Stimulated activated CD8-positive, alpha-beta memory T cell treated with anti-CD3 and anti-CD28 coated beads, Interleukin-15, amount 100 ng/mL, for 4 hours (primary cell): Measurements from ENCODE around the gene MED25.

Source experiments
- DNase-seq, 2 donors: peaks; one replicate each; pipeline ENCODE4 v3.0.0-alpha.2; 2020; ENCODE audit warnings: low read depth in 2 of 2

Gene MED25

DNA sequence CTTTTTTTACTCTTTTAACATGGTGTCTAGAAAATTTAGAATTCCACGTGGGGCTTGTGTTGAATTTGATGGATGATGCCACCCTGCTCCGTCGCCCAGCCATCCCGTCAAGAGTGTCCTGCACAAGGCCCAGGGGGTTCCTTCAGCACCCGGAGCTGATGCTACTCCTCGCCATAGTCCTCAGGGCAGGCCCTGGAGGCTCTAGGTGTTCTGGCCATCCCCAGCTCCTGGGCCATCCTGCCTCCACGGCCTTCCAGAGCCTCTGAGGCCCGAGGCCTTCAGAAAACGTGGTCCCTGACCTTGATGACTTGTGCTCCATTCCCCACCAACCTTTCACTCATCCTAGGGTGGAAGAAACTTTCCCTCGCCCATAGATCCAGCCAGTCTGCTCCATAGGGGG, 55.7 kb downstream of the MED25 start:
- DNase-seq: no peak

DNA sequence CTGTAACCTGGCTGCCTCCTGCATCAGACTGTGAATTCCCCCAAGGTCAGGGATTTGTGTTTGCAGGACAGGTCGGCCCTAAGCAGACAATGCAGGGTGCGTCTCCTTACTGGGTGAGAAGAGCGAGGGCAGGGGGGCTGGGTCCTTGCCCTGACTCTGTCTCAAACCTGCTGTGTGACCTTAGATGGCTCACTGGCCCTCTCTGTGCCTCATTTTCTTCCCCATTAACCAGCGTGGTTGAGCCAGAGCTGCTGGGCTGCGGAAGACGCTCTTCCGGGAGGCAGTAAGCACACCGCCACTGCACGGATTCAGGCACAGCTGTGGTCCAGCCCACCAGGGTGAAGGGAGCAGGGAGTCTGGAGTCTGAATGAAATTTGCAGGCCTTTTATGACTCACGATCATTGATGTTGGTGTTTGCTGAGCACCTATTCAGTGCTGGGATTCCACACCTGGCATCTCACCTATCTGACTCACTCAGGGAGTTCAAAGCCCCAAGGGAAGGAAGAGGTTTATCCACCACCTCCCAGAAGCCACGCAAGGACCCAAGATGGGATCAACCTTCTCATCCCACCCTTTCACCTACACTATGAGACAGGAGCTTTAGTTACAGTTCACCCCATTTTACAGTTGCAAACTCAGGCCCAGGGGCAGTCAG, 56.5 kb downstream of the MED25 start:
- no peak for DNase-seq

- DNase-seq: no peak
These were observed 57.1 kb downstream of the MED25 start for GRCh38 chr19:49875177-49875576.

GRCh38 chr19:49875857-49876421, 57.9 kb downstream of the MED25 start:
- peak in 1 of 2 donors; percentile 44 for DNase-seq

GRCh38 chr19:49876422-49877019, 58.4 kb downstream of the MED25 start:
- peak; percentile 95 for DNase-seq

DNA sequence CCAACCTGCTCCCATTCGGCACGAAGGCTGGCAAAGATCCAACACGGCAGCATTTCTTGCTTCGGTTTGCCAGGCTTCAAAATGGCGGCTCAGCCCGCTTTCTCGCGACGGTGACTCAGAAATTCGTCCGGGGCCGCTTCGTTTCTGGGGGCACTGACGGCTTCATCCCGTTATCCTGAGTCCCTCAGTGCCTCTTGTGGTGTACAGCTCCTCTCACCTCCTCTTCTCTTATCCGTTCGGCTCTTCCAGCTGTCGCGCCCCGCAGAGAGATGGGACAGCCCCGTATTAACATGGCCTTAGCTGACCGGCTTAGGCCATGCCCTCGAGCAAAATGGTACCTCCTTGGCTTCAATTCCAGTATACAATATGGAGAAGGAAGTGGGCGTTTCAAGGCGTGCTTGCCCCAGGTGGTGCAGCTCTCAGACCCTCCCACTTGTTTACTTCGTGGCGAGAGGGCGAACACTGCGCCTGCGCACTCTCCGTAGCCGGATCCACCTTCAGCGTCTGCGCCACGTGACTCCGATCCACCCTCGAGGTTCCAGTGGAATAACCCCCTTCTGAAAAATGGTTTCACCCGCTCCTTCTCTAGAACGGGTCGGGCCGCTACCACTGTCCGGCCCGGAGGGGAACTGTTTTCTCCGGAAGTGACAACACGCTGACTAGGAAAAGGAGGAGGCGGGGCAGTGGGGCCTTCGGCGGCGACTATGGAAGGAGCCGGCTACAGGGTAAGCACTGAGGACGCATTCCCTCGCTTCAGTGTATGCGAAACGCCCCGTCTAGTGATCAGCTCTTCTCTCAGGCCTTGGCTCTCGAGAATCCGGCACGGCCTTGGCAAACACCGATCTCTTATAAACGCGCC, 59.2 kb downstream of the MED25 start, which contains the start of the genes AKT1S1 and TBC1D17:
Gene AKT1S1, minus strand, starts transcription at position 336 of the 859 bp plus-strand sequence. CDS start 4,060 bp downstream, outside the sequence.
Gene TBC1D17, plus strand, starts transcription at position 683 of the 859 bp plus-strand sequence. Its CDS starts 22 bp downstream, at position 705.
- DNase-seq: peak; percentile 97 to 98

DNA sequence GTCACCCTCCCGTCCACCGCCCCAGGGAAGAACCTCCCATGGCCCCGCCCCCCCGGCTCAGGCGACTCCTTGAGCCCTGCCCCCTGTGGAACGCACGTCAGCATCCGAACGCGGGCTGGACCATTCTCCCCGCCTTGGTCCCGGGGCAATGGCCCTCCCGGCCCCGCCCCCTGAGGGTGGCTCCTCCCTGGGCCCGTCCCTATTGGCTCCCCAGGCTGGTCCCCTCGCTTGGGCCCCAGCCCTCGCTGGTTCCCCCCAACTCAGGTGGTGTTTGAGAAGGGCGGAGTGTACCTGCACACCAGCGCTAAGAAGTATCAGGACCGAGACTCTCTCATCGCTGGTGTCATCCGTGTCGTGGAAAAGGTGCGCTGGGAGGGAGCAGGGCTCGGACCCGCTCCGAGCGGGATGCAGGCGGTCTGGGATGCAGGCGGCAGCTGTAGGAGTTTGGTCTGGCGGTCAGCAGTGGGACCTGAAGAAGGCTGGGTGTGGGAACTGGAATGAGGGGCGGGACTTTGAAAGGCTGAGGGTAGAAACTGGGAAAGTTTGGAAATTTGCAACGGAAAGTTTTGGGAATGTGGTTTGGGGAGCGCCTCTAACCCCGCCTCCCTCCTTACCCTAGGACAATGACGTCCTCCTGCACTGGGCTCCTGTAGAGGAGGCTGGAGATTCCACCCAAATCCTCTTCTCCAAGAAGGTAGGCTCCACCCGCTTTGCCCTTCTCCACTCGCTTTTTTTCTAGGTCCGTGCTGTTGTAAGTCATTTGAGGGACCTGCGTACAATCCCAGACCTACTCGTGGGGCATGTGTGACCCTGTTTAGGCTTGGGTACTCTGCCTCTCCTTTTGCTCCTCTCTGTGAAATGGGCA, 60.0 kb downstream of the MED25 start:
- DNase-seq: peak; percentile 95

- no peak for DNase-seq
These were observed 60.6 kb downstream of the MED25 start for GRCh38 chr19:49878744-49879070.

DNA sequence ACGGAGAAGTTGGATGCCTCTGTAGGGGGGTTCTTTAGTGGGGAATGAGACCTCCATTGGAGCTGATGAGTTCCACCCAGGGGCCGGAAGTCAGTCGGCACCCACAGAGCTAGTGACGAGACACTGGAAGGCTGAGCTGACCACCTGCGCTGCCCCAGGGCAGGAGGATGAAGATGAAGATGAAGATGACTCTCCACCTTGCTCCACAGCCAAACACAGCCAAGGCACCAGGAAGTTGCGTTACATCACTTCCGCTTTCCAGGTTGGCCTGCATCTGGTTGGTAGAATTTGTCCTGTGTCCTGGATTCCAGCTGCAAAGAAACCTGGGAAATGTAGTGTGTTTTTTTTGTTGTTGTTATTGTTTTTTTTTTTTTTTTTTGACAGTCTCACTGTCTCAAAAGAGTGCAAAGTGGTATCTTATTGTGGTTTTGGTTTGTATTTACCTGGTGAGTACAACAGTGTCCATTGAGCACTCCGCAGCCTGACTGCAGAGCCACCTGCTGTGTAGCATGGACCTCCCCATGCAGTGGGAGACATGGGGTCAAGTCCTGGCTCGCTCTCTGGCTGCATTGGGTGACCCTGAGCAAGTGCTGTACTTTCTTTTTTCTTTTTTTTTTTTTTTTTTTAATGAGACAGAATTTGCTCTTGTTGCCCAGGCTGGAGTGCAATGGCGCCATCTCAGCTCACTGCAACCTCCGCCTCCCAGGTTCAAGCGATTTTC, 61.3 kb downstream of the MED25 start:
- DNase-seq: no peak

- no peak for DNase-seq
These were observed 62.2 kb downstream of the MED25 start for GRCh38 chr19:49880162-49880869.

- no peak for DNase-seq
These were observed 63.1 kb downstream of the MED25 start for GRCh38 chr19:49881186-49881585.

DNA sequence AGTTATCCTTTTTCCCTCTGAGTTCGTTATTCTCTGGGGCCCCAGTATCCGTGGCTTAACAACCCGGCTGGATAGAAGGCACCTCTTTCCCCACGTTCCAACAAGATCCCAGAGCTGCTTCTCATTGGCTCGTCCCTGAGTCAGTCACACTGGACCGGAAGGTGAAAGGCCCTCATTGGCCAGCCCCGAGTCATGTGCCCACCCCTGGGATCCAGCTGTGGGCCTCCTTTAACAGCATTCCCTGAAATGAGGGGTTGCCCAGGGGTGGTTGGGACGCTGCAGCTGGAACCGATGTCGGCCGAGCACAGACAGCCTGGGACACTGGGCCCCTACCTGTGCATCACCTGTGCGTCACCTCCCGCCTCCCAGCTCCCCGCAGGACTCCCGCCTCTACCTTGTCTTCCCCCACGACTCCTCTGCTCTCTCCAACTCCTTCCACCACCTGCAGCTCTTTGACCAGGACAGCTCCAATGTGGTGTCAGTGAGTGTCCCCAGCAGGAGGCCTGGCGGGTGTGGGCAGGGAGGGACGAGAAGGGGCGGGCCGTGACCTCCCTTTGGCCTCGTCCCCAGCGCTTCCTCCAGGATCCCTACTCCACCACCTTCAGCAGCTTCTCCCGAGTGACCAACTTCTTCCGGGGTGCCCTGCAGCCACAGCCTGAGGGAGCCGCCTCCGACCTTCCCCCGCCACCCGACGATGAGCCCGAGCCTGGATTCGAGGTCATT, 63.7 kb downstream of the MED25 start:
- DNase-seq: no peak

DNA sequence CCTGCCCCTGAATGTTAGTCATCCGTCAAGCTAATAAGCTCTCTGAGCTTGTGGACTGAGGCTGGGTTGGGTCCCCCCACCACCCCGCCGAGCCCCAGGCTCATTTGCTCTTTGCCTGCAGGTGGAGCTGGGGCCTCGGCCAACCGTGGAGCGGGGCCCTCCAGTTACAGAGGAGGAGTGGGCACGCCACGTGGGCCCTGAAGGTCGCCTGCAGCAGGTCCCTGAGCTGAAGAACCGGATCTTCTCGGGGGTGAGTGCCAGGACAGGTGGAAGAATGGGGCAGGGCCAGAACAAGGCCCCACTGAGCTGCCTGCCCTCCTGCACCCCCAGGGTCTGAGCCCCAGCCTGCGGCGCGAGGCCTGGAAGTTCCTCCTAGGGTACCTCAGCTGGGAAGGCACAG, 64.6 kb downstream of the MED25 start:
- no peak for DNase-seq

DNA sequence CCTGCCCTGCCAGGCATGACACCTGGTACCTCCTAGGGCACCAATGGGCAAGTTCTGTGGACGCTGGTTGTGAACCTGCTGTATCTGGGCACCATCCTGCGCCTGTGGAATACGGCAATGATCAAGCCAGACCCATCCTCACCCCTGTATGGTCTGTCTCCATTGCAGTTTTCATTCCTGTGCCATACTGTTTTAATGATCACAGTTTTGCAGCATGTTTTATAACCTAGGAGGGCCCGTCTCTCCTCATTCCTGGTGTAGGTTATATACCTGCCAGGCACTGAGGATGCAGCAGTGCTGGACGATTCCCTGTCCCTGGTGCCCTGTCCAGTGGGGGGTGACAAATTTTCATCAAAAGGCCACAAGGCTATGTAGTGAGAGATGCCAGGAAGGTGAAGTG, 65.0 kb downstream of the MED25 start:
- DNase-seq: no peak

DNA sequence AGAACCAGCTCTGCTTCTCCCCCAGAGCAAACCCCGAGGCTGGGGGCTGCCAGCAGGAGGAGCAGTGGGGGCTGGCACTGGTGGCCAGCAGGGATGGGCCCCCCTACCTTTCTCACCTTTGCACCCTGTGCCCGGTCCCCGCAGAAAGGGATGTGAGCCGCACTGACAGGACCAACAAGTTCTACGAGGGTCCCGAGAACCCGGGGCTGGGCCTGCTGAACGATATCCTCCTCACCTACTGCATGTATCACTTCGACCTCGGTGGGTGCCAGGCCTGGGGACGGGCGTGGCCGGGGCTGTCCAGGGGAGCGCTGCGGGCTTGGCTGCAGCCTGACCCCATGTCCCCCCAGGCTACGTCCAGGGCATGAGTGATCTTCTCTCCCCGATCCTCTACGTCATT, 66.0 kb downstream of the MED25 start:
- no peak for DNase-seq

- DNase-seq: no peak
These were observed 66.7 kb downstream of the MED25 start for GRCh38 chr19:49884760-49885159.
